EL (cell line): ENCODE measurements around the gene NR1I2.

Experiments used
- DNase-seq: peaks from one replicate; pipeline ENCODE4 v3.0.0-alpha.2; 2016

Gene NR1I2

GRCh38 chr3:119782460-119782859, 559 bp downstream of the NR1I2 start:
- no peak for DNase-seq

DNA sequence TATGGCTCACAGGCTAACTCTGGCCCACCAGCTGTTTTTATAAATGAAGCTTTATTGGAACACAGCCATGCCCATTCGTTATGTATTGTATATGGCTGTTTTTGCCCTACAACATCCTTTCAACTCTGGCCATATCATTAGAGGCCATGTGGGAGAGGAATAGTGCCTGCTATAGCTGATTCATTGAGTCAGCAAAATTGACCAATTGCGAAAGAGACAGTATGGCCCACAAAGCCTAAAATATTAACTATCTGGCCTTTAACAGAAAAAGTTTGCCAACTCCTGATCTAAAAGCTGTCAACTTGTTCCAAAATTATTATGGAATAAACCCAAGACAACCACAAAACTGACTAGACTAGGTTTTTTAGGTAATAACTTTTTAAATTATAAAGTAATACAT, 1.4 kb downstream of the NR1I2 start:
- no peak for DNase-seq

GRCh38 chr3:119783883-119784282, 2.0 kb downstream of the NR1I2 start:
- DNase-seq: no peak

DNA sequence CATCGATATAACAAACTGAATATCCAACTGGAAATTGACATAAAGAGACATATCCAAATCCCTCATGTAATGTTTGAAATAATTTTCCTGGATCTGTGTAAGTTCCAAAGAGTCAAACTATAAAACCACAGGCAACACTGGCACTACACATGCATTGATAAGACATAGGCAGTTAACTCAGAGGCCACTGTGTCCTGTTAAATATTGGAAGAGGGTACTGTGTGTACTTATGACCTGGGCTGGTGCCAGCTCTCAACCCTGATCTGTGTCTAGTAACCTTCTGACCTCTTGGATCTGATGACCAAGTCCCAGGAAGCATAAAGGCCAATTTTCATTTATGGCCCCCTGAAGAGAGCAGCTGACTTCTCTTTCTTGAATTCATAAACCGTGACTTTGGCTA, 4.5 kb downstream of the NR1I2 start:
- DNase-seq: no peak

- no peak for DNase-seq
These were observed 8.5 kb downstream of the NR1I2 start for GRCh38 chr3:119790369-119790768.

DNA sequence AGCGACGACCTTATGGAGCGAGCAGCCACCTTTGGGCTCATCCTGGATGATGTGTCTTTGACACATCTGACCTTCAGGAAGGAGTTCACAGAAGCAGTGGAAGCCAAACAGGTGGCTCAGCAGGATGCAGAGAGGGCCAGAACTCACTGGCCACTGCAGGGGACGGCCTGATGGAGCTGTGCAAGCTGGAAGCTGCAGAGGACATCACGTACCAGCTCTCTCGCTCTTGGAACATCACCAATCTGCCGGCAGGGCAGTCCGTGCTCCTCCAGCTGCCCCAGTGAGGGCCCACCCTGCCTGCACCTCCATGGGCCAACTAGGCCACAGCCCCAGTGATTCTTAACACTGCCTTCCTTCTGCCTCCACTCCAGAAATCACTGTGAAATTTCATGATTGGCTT, 10.4 kb downstream of the NR1I2 start:
- DNase-seq: no peak

DNA sequence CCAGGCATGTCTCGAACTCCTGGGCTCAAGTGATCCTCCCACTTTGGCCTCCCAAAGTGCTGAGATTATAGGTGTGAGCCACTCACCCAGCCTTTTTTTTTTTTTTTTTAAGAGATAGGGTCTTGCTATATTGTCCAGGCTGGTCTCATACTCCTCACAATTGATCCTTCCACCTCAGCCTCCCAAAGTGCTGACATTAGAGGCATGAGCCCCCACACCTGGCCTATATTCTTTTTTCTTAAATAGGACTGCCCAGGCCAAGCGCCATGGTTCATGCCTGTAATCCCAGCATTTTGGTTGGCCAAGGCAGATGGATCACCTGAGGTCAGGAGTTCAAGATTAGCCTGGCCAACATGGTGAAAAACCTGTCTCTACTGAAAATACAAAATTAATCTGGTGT, 12.5 kb downstream of the NR1I2 start:
- DNase-seq: no peak

- peak; percentile 33 for DNase-seq
These were observed 13.2 kb downstream of the NR1I2 start for GRCh38 chr3:119794971-119795612.

- no peak for DNase-seq
These were observed 13.9 kb downstream of the NR1I2 start for GRCh38 chr3:119795849-119796248.

DNA sequence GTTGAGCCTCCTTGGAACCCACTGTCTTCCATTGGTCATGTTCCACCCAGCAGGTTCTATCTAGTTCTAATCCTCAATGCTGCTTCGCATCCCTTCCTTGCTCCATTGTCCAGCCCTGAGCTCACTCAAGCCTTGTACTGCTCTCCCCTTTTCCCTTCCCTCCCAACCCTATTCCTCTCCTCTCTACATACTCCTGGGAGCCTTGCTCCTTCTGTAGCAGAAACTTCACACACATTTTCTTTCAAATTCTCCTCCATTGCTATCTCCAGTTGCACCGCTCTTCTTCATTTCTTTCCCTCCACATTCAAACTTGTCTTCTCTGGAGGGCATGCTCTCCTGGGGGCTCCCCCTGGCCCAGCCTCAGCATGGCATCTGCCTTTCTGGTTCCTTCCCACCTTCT, 14.5 kb downstream of the NR1I2 start:
- no peak for DNase-seq

DNA sequence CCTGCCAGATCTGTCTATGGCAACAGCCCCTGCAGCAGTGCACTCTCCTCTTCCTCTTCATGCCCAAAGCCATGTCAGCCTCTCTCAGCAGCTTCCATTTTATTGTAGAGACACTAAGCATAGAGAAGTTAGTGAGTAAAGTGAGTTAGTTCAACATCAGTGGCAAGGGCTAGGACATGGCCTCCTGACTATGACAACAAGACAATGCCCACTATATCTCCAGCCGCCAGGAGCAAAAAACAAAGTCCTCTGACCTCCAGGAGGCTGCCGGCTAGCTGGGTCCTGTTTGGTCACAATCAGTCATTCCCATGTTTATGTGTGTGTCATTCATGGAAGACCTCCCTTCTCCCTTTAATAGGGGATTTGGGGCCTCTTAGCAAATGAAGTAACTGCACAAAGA, 14.9 kb downstream of the NR1I2 start:
- DNase-seq: no peak

DNA sequence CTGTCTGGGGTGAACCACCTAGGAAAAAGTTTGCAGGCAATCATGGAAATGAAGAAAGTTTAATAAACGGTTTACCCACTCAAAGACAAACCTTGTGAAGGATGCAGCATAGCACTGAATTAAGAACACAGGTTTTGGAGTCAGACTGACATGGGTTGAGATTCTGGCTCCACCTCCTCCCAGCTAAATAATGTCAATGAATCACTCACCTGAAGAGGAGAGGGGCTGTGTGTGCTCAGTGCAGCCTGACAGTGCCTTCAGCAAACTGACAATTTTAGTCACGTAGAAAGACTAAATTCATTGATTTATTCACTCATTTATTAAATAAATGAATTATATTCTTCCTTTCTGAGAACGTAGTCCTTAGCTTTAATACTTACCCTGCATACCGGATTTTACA, 18.9 kb downstream of the NR1I2 start:
- DNase-seq: no peak

DNA sequence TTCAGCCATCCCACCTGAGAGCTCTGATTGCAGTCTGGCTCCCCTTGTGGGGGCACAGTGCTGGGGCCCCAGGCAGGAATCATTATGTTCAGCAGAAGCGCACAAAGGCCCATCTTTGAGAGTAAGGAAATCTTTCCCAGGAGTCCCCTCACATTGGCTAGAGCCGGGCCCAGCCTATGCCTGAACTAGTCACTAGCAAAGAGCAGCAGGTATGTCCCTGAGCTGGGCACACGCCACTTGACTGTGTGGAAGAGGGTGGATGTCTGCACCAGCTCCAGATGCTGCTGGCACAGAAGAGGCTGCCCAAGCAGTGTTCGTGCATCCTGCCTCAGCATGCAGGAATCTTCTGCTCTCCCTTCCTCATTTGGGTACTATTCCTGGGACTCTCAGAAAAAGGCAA, 26.3 kb downstream of the NR1I2 start:
- DNase-seq: no peak

GRCh38 chr3:119808843-119809242, 26.9 kb downstream of the NR1I2 start:
- DNase-seq: no peak

DNA sequence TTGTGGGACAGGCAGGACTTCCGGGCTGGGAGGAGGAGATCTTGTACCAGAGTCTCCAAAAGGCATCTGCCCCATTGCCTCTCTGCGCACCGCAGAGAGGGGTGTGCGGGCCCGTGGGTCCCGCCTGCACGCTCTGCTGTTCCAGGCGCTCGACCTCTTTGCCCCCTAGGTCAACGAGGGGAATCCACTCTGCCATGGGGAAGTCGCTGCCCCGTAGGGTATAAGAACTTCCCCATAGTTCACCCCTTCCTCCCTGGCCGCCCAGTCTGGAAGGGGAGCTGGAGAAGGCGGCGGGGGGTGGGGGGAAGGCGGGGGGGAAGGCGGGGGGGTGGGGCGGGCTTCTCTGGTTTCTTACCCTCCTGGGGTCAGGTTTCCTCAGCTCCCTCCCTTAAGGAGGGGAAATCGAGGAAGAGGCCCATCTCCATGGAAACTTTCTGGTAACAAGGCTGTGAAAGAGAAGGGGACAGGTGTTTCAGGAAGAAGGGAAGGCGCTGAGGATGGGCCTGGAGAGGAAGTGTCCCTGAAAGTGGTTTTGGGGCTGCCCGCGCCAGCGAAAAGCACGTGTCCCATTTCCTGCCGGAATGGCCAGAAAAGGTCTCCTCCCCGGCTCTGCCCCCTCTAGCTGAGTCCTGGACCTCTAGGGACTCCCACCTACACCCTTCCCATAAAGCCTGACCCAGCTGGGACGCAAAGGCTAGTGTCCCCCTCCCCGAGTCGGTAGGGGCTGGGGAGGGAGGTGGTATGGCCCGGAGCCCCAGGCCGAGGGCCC, 27.5 kb downstream of the NR1I2 start:
- DNase-seq: no peak

DNA sequence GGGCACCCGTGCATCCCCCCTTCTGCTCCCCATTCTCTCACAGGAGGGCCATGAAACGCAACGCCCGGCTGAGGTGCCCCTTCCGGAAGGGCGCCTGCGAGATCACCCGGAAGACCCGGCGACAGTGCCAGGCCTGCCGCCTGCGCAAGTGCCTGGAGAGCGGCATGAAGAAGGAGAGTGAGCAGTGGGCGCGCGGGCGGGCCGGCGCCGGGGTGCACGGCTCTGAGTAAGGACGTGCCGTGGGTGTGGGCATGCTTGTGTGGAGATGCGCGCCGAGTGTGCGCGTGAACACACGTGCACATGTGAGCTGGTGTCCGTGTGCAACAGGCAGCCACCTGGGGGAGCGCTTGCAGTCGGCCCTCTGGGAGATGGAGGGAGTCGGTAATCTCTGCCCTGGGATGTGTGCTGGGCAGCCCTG, 28.1 kb downstream of the NR1I2 start:
- peak; percentile 37 for DNase-seq

DNA sequence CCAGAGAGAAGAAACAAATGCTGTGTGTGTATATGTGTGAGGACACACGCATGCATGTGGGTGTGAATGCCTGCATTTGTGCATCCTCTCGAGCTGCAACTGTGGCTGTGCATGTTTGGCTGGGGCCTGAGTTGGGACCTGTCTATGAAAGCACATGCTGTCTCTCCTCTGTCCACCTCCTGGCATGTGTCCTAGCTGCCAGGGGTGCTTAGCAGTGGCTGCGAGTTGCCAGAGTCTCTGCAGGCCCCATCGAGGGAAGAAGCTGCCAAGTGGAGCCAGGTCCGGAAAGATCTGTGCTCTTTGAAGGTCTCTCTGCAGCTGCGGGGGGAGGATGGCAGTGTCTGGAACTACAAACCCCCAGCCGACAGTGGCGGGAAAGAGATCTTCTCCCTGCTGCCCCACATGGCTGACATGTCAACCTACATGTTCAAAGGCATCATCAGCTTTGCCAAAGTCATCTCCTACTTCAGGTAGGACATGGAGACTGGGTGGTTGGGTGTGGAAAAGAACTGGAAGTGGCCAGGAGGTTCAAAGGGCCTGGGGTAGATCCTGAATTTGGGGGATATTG, 30.7 kb downstream of the NR1I2 start:
- DNase-seq: no peak

GRCh38 chr3:119815716-119816115, 33.8 kb downstream of the NR1I2 start:
- no peak for DNase-seq

- no peak for DNase-seq
These were observed 35.2 kb downstream of the NR1I2 start for GRCh38 chr3:119817071-119817470.

DNA sequence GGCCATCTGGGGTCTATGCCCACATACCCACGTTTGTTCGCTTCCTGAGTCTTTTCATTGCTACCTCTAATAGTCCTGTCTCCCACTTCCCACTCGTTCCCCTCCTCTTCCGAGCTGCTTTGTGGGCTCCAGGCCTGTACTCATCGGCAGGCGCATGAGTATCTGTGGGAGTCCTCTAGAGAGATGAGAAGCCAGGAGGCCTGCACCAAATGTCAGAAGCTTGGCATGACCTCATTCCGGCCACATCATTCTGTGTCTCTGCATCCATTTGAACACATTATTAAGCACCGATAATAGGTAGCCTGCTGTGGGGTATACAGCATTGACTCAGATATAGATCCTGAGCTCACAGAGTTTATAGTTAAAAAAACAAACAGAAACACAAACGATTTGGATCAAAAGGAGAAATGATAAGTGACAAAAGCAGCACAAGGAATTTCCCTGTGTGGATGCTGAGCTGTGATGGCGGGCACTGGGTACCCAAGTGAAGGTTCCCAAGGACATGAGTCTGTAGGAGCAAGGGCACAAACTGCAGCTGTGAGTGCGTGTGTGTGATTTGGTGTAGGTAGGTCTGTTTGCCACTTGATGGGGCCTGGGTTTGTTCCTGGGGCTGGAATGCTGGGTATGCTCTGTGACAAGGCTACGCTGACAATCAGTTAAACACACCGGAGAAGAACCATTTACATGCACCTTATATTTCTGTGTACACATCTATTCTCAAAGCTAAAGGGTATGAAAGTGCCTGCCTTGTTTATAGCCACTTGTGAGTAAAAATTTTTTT, 35.9 kb downstream of the NR1I2 start:
- no peak for DNase-seq

GRCh38 chr3:119818937-119819336, 37.0 kb downstream of the NR1I2 start:
- DNase-seq: no peak

- peak; percentile 16 for DNase-seq
These were observed 37.9 kb downstream of the NR1I2 start for GRCh38 chr3:119819806-119820205.

DNA sequence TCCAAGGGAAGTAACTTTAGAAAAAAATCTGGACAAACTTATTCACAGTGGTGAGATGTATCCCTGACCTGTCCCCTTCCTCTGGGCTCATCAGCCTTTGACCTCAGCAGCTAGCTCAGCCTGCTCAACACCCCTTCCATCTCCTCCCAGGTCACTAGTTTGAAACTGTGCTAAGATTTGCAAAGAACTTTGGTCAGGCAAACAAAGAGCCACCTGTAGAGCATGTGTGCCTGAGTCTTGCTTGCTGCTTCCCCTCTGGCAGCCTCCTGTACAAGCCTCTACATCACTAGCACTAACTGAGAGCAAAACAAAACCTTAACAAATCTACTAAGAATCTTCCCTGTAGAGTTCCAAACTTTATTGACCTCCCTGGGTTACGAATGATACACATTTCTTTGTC, 43.9 kb downstream of the NR1I2 start:
- no peak for DNase-seq
